ENCODE measurements around the gene ADARB1. TPM values are rescaled to one million over a fixed set of nuclear protein-coding genes. Genes with fewer than 3 reads are reported as not detected.

ADARB1 gene
- total and polyA plus RNA-seq, 9 of the 15 experiments (the other 6 are each of a cell fraction or from before 2014, with no cell fraction given): 6.7 to 16.0 (median 8.3) TPM

GRCh38 chr21:45135868-45136267 is 61.5 kb downstream of the ADARB1 start:
- TF ChIP-seq HDAC1 (IDR thresholded peaks at IDR 0.05): no peak
- peak; percentile 84 for TF ChIP-seq ZBTB33 (CRISPR knock-in tag; IDR thresholded peaks at IDR 0.05)

More at GRCh38 chr21:45135868-45136267, 61.5 kb downstream of the ADARB1 start:
- Histone ChIP-seq H3K9me1 (ENCODE audit: control insufficient read depth, insufficient read depth, low read length) (no peaks in the 10 kb centered on the region), H3K79me2 (ENCODE audit: control insufficient read depth, insufficient read depth, low read length) (no peaks in the 10 kb centered on the region), H3K9ac (ENCODE audit: insufficient read depth in 1 of 2, low read depth in 2 of 2, low read length in 2 of 2) (peak overlapping the region in 1 of 2 experiments; percentile 19; a peak in 1 of 4 replicates), H3K36me3 (ENCODE audit: control insufficient read depth, insufficient read depth, low read length) (no peaks in the 10 kb centered on the region; the same call in 2 of the 3 replicates), H4K20me1 (replicated peaks; ENCODE audit: control insufficient read depth, insufficient read depth, low read length) (no peaks in the 10 kb centered on the region), H3K27me3 (ENCODE audit: control insufficient read depth in 2 of 2, insufficient read depth in 2 of 2, low read length in 2 of 2) (no peaks in the 10 kb centered on the region), H3K4me1 (replicated peaks in 1 of 2; ENCODE audit: control insufficient read depth in 2 of 2, insufficient read depth in 2 of 2, low read length in 2 of 2) (peaks cover 18 to 19% of the 10 kb centered on the region in 2 experiments), H3K27ac (ENCODE audit: extremely low read depth, low read depth, low read length) (no peak overlapping the region), H3K4me2 (ENCODE audit: insufficient read depth, low read length) (no peak overlapping the region), H3K9me3 (replicated peaks; ENCODE audit: control insufficient read depth, insufficient read depth, low read depth, low read length) (no peaks in the 10 kb centered on the region), H2AFZ (ENCODE audit: low read depth, low read length) (no peak overlapping the region), H3K4me3 (no peak overlapping the region)
- WGBS (ENCODE audit: insufficient coverage, low coverage, missing lambda C conversion rate): 65% methylated on average over 9 of the region's 9 CpGs
- CTCF ChIA-PET (ENCODE audit: low intra/inter-chr PET ratio): interaction anchor here (5.2 kb wide), 1 partner anchor 187 kb away, joined by 51 read pairs; no protein-coding TSS in a partner anchor
- no peak for DNase-seq (ENCODE audit: extremely low read depth in 1 of 4, low spot score in 3 of 4)
- no peak for ATAC-seq
- no peak for FAIRE-seq
- BruUV-seq (replicated peaks): no TSS peak
- intact Hi-C loops (cut with micrococcal nuclease) (loop anchor here (2.0 to 10.0 kb wide), 2 partner anchors 61 to 121 kb away; partner anchors contain the start of gene ADARB1), in situ Hi-C loops (cut with MboI) (loop anchor here (5.0 kb wide), 1 partner anchor 189 kb away; no protein-coding TSS in a partner anchor)
- POLR2A ChIA-PET: no interaction called here

Measured in K562 (cell line).